Neural crest cell (in vitro differentiated cells): ENCODE results near the gene LIMK1. TPM values are rescaled to one million over a fixed set of nuclear protein-coding genes. Genes with fewer than 3 reads are reported as not detected.

ENCODE experiments used
- DNase-seq: peaks from one replicate; pipeline ENCODE4 v3.0.0; 2021; ENCODE audit warnings: low read depth, mixed read lengths, low spot score
- H3K27ac Mint-ChIP-seq: one replicate; pipeline ENCODE4 v1.8.0; 2021; ENCODE audit warnings: mild to moderate bottlenecking, mixed read lengths; ENCODE audit not compliant: unreplicated experiment
- H3K27me3 Mint-ChIP-seq: 2 replicates; pipeline ENCODE4 v1.8.0; 2021; ENCODE audit warnings: low read depth, mild to moderate bottlenecking, mixed read lengths
- H3K36me3 Mint-ChIP-seq: 2 replicates; pipeline ENCODE4 v1.8.0; 2021; ENCODE audit warnings: low read depth, mild to moderate bottlenecking, mixed read lengths
- H3K4me1 Mint-ChIP-seq: 2 replicates; pipeline ENCODE4 v1.8.0; 2021; ENCODE audit warnings: mixed read lengths
- H3K4me3 Mint-ChIP-seq: one replicate; pipeline ENCODE4 v1.8.0; 2021; ENCODE audit warnings: mild to moderate bottlenecking, mixed read lengths
- H3K9me3 Mint-ChIP-seq: 2 replicates; pipeline ENCODE4 v1.8.0; 2021; ENCODE audit warnings: mixed read lengths
- total RNA-seq: library from RNA; stranded (reverse); gene quantifications from 2 replicates; pipeline ENCODE4 v1.2.1, GENCODE V29; 2021
- TF ChIP-seq, protein P1 (sequence below): fragments of 200-600 bp; sonication (generic); conservative IDR thresholded peaks from 2 replicates; pipeline ENCODE4 v1.5.0; 2021; ENCODE audit warnings: antibody characterized with exemption, mild to moderate bottlenecking

The LIMK1 gene
- total RNA-seq, 1 donor from 2014 or later: 82.1 TPM

DNA sequence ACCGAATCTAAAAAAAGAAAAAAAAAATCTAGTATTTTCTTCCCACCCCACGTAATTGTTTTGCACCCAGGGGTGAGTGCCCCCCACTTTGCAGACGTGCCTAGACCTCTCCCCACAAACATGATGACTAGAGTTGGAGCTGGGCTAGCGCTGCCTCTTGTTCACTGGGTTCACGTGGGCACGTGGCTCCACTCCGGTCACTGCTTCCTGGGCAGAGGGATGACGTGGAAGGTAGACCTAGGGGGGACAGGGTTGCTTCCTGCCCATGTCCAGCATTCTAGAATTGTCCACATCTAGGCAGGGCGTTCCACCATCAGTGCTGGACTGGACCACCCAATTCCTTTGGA is 861 bp upstream of the LIMK1 start:
- Mint-ChIP-seq H3K27me3 (no peaks in the 10 kb centered on the region), H3K4me3 (peak overlapping the region; percentile 90), H3K4me1 (peaks cover 29% of the 10 kb centered on the region), H3K9me3 (no peaks in the 10 kb centered on the region), H3K36me3 (peaks cover 2% of the 10 kb centered on the region), H3K27ac (peak overlapping the region; percentile 98)
- DNase-seq: no peak
- TF ChIP-seq, protein P1, sequence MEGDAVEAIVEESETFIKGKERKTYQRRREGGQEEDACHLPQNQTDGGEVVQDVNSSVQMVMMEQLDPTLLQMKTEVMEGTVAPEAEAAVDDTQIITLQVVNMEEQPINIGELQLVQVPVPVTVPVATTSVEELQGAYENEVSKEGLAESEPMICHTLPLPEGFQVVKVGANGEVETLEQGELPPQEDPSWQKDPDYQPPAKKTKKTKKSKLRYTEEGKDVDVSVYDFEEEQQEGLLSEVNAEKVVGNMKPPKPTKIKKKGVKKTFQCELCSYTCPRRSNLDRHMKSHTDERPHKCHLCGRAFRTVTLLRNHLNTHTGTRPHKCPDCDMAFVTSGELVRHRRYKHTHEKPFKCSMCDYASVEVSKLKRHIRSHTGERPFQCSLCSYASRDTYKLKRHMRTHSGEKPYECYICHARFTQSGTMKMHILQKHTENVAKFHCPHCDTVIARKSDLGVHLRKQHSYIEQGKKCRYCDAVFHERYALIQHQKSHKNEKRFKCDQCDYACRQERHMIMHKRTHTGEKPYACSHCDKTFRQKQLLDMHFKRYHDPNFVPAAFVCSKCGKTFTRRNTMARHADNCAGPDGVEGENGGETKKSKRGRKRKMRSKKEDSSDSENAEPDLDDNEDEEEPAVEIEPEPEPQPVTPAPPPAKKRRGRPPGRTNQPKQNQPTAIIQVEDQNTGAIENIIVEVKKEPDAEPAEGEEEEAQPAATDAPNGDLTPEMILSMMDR: no peak

DNA sequence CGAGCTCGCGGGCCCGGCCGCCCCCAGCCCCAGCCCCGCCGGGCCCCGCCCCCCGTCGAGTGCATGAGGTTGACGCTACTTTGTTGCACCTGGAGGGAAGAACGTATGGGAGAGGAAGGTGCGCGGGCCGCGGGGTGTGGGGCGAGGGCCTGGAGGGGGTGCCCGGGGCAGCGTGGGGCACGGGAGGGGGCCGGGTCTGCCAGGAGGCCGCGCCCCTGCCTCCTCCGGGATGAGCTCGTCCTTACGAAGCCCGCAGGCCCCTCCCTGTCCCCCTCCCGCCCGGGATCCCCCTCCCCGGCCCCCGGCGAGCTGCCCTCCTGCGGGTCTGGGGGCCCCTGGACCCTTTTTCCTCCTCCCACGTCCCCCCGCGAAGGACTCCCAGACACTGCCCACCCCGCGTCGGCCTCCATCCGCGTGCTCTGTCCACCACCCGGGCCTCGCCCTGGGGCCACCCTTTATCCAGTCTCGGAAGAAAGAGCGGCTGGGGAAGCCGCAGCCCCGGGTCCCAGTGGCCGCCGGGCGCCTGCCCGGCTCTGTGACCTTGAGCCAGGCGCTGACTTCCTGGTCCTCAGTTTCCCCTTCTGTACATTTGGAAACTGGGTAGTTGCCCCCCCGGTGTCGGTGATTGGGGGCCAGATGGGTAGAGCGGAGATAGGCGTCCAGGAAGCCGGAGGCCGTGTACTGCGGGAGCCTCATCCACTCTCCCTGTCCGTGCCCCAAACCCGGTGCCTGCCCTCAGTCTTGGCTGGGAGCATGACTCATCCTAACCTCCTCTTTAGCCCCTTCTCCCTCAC is 521 bp downstream of the LIMK1 start:
- Mint-ChIP-seq H3K27ac (peak overlapping the region; percentile 35), H3K27me3 (no peaks in the 10 kb centered on the region), H3K36me3 (peaks cover 6% of the 10 kb centered on the region), H3K4me3 (peak overlapping the region; percentile 89), H3K4me1 (peaks cover 22% of the 10 kb centered on the region), H3K9me3 (no peaks in the 10 kb centered on the region)
- DNase-seq: peak; percentile 25
- TF ChIP-seq, protein P1: no peak

DNA sequence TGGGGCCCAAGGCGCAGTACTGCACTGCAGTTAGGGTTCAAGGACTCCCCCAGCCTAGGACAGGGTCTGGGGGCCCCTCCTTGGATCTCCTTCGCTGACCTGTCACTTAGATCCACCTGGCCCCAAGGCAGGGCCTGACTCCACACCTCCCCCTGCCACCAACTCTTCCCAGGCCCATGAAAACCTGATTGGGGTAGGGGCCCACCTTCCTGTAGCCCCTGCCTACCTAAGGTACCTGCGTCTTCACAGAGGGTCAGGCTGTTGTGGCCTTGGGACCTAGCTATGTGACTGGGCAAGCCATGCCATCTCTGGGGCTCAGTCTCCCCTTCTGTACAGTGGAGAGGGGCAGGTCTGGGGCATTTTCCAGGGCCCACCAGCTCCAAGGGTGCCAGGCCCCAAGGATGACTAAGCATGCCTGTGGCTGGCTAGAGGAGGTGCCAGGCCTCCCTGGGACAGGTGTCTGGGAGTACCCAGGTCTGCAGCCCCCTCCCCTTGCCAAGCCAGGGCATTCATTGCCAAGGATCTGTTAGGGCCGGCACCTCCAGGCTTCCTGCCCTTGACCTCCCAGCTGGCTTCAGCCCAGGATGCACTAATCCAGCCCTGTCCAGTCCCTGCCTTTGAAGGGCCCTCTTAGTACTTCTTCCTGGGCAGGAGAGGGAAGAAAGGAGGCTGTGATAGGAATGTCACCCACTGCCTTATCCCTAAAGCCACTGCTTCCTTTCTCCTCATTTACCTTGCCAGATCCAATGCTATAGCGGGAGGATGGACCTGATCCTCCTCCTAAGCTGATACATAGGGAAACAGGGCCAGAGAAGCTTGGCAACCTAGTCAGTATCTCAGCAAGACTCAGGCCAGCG is 1.3 kb downstream of the LIMK1 start:
- no peaks in the 10 kb centered on the region for H3K9me3 Mint-ChIP-seq
- peaks cover 20% of the 10 kb centered on the region for H3K4me1 Mint-ChIP-seq
- H3K27me3 Mint-ChIP-seq: no peaks in the 10 kb centered on the region
- DNase-seq: no peak
- H3K36me3 Mint-ChIP-seq: peaks cover 6% of the 10 kb centered on the region
- no peak overlapping the region for H3K27ac Mint-ChIP-seq
- H3K4me3 Mint-ChIP-seq: peak overlapping the region; percentile 89
- TF ChIP-seq, protein P1: no peak

DNA sequence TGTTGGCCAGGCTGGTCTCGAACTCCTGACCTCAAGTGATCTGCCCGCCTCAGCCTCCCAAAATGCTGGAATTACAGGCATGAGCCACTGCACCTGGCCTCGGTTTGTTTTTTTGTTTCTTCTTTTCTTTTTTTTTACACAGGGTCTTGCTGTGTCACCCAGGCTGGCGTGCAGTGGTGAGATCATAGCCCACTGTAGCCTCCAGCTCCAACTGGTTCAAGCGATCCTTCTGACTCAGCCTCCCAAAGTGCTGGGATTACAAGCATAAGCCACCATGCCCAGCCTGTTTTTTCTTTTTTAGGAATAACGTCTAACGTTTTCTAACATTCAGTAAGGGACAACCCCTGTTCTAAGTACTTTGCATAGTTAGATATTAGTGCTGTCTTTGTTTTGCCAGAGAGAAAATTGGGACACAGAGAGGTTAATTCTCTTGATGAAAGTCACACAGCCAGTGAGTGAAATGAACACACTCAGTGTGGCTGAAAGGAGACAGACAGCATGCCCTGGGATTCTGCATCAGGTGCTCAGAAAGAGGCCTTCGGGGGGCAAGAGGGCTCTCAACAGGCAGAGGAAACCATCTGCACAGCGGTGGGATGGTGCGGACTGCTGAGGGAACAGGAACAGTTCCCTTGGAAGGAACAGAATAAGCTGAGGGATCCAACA is 4.3 kb downstream of the LIMK1 start:
- no peak for DNase-seq
- H3K4me3 Mint-ChIP-seq: no peak overlapping the region
- no peaks in the 10 kb centered on the region for H3K9me3 Mint-ChIP-seq
- peaks cover 6% of the 10 kb centered on the region for H3K36me3 Mint-ChIP-seq
- H3K27ac Mint-ChIP-seq: no peak overlapping the region
- H3K4me1 Mint-ChIP-seq: peaks cover 30% of the 10 kb centered on the region
- H3K27me3 Mint-ChIP-seq: no peaks in the 10 kb centered on the region
- TF ChIP-seq, protein P1: no peak

DNA sequence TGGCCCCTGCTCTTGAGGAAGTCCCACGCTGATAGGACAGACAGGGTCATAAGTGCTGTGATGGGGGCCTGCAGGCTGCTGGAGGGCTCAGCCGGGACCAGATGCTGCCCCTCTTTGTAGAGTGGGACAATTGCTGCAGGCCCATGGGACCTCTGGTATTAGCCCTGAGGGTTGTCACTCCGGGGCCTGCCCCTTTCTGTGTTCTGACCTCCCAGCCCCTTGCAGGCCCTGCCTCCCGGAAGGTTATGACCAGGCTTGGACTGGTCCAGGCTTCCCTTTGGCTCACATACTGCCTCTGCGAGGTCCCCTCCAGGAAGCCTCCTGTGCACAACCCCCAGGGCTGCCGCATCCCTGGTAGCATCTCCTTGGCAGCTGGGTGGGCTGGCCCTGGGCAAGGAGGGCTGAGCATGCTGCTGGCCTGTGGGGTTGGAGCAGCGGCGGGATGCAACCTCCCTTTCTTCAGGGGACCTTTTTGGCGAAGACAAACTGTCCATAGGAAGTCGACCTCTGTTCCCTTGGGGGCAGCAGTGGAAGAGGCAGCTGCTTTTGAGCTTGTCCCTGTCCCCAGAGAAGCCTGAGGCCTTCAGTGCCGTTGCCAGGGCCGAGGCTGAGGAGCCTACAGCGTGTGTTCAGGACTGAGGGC is 8.8 kb downstream of the LIMK1 start:
- Mint-ChIP-seq H3K36me3 (peaks cover 4% of the 10 kb centered on the region), H3K27me3 (no peaks in the 10 kb centered on the region), H3K9me3 (no peaks in the 10 kb centered on the region), H3K27ac (peak overlapping the region; percentile 24), H3K4me3 (peak overlapping the region; percentile 23), H3K4me1 (peaks cover 30% of the 10 kb centered on the region)
- DNase-seq: peak; percentile 53
- TF ChIP-seq, protein P1: no peak
